Measurements from ENCODE around the gene DOLPP1.

GRCh38 chr9:129089246-129089645, 8.3 kb downstream of the DOLPP1 start:
- no peak for TF ChIP-seq EZH2 (IDR thresholded peaks at IDR 0.05; ENCODE audit: low read length, unreplicated experiment)
- TF ChIP-seq CTCF (conservative IDR thresholded peaks at IDR 0.05; ENCODE audit: low read depth, low read length) = no peak
- TF ChIP-seq EZH2phosphoT487 (IDR thresholded peaks at IDR 0.05; ENCODE audit: borderline replicate concordance, low read length) = no peak

All from PC-3 (cell line).